IMR-90 (cell line): Measurements from ENCODE around the gene CYS1. TPM values are rescaled to one million over a fixed set of nuclear protein-coding genes. Genes with fewer than 3 reads are reported as not detected.

Experiments
- ATAC-seq: fragments of 200-7000 bp; cut with Tn5 transposase; 2 replicates; pipeline ENCODE4 v1.9.1; 2020; ENCODE audit warnings: low read depth, mild to moderate bottlenecking, moderate library complexity
- BruUV-seq: library from RNA; stranded (reverse); fragments of 400-500 nt; replicated peaks from 2 replicates; lab custom pipeline; 2021; lab: Mats Ljungman, UMichigan
- CTCF ChIA-PET: fragments of 300-600 bp; formaldehyde crosslinking; extraction: SDS; loops from one replicate; lab custom pipeline; 2021; ENCODE audit warnings: antibody characterized with exemption; lab: Yijun Ruan, JAX
- POLR2A ChIA-PET: fragments of 300-600 bp; sonication (Branson Sonifier 250); formaldehyde crosslinking; loops from one replicate; lab custom pipeline; 2022; ENCODE audit warnings: antibody characterized with exemption; ENCODE audit not compliant: unreplicated experiment; lab: Charles Lee
- DNase-seq: peaks from one replicate; pipeline ENCODE4 v3.0.0; 2013
- H2AFZ ChIP-seq: replicated peaks from 2 replicates; pipeline ENCODE3; 2013; ENCODE audit warnings: low read length, mild to moderate bottlenecking; ENCODE audit not compliant: poor library complexity
- H2AK5ac ChIP-seq: 2 replicates; pipeline ENCODE4 v1.6.1; 2013; ENCODE audit warnings: low read depth, low read length, inconsistent platforms
- H2AK9ac ChIP-seq: replicated peaks from 2 replicates; pipeline ENCODE3; 2013; ENCODE audit warnings: mild to moderate bottlenecking, low read depth, low read length, moderate library complexity; ENCODE audit not compliant: poor library complexity
- H2BK120ac ChIP-seq: 2 replicates; pipeline ENCODE4 v1.6.1; 2013; ENCODE audit warnings: low read depth, low read length, inconsistent platforms
- H2BK15ac ChIP-seq: 3 replicates; pipeline ENCODE4 v1.6.1; 2013; ENCODE audit warnings: low read depth, low read length, inconsistent platforms
- H2BK20ac ChIP-seq: 2 replicates; pipeline ENCODE4 v1.6.1; 2013; ENCODE audit warnings: low read depth, mild to moderate bottlenecking, inconsistent platforms, low read length, moderate library complexity
- H2BK5ac ChIP-seq: 2 replicates; pipeline ENCODE4 v1.6.1; 2013; ENCODE audit warnings: mild to moderate bottlenecking, low read depth, low read length, inconsistent platforms; ENCODE audit not compliant: poor library complexity, severe bottlenecking
- H3K14ac ChIP-seq: replicated peaks from 2 replicates; pipeline ENCODE4 v1.6.1; 2013; ENCODE audit warnings: low read depth, low read length, inconsistent platforms
- H3K18ac ChIP-seq: 2 replicates; pipeline ENCODE4 v1.6.1; 2013; ENCODE audit warnings: low read depth, low read length, control low read depth
- H3K23ac ChIP-seq: 2 replicates; pipeline ENCODE4 v1.6.1; 2013; ENCODE audit warnings: low read depth, low read length, inconsistent platforms
- H3K27ac ChIP-seq: 2 replicates; pipeline ENCODE4 v1.5.1; 2013; ENCODE audit warnings: mild to moderate bottlenecking, control low read depth, low read length; ENCODE audit not compliant: insufficient read depth
- H3K27me3 ChIP-seq: 2 replicates; pipeline ENCODE4 v1.6.1; 2013; ENCODE audit warnings: low read length; ENCODE audit not compliant: control insufficient read depth, insufficient read depth
- H3K36me3 ChIP-seq: 2 replicates; pipeline ENCODE4 v1.6.1; 2013; ENCODE audit warnings: low read length, mixed read lengths; ENCODE audit not compliant: control insufficient read depth, insufficient read depth
- H3K4ac ChIP-seq: 2 replicates; pipeline ENCODE4 v1.6.1; 2013; ENCODE audit warnings: low read depth, low read length, inconsistent platforms
- H3K4me1 ChIP-seq: 2 replicates; pipeline ENCODE4 v1.6.1; 2013; ENCODE audit warnings: low read length, mixed read lengths; ENCODE audit not compliant: control insufficient read depth, insufficient read depth
- H3K4me2 ChIP-seq: 2 replicates; pipeline ENCODE4 v1.6.1; 2013; ENCODE audit warnings: low read depth, mild to moderate bottlenecking, control low read depth, low read length, moderate library complexity
- H3K4me3 ChIP-seq: 2 replicates; pipeline ENCODE4 v1.5.1; 2013; ENCODE audit warnings: low read depth, mild to moderate bottlenecking, control low read depth, low read length, moderate library complexity; ENCODE audit not compliant: insufficient read depth
- H3K56ac ChIP-seq: 2 replicates; pipeline ENCODE4 v1.6.1; 2013; ENCODE audit warnings: low read length, inconsistent platforms; ENCODE audit not compliant: insufficient read depth; ENCODE audit errors: extremely low read depth
- H3K79me1 ChIP-seq, 2 experiments: 2 replicates each; pipeline ENCODE4 v1.6.1; 2013; ENCODE audit warnings: low read length in 2 of 2, inconsistent platforms in 1 of 2, low read depth in 1 of 2
- H3K9ac ChIP-seq: 2 replicates; pipeline ENCODE4 v1.6.1; 2013; ENCODE audit warnings: low read depth, low read length, control low read depth
- H3K9me1 ChIP-seq: 2 replicates; pipeline ENCODE4 v1.6.1; 2013; ENCODE audit warnings: low read length, inconsistent platforms; ENCODE audit not compliant: insufficient read depth
- H3K9me3 ChIP-seq: 2 replicates; pipeline ENCODE4 v1.6.1; 2013; ENCODE audit warnings: low read length; ENCODE audit not compliant: control insufficient read depth, insufficient read depth
- H4K20me1 ChIP-seq: 2 replicates; pipeline ENCODE4 v1.6.1; 2013; ENCODE audit warnings: low read length, inconsistent platforms; ENCODE audit not compliant: insufficient read depth
- H4K5ac ChIP-seq: 2 replicates; pipeline ENCODE4 v1.6.1; 2013; ENCODE audit warnings: mild to moderate bottlenecking, low read depth, low read length, control low read depth
- H4K8ac ChIP-seq, 2 experiments: 2 replicates each; pipeline ENCODE4 v1.6.1; 2013; ENCODE audit warnings: low read depth in 2 of 2, low read length in 2 of 2, control low read depth in 1 of 2, inconsistent platforms in 1 of 2
- H4K91ac ChIP-seq: 2 replicates; pipeline ENCODE4 v1.6.1; 2013; ENCODE audit warnings: low read depth, low read length, inconsistent platforms; ENCODE audit not compliant: insufficient read depth
- BHLHE40 ChIP-seq: fragments of 150-350 bp; IDR thresholded peaks from 2 replicates; pipeline ENCODE4 v1.6.1; 2016; ENCODE audit warnings: mild to moderate bottlenecking, low read depth, low read length
- FOS ChIP-seq: fragments of 150-350 bp; IDR thresholded peaks from 2 replicates; pipeline ENCODE4 v1.6.1; 2016; ENCODE audit warnings: low read depth, low read length
- MAFK ChIP-seq: IDR thresholded peaks from 2 replicates; pipeline ENCODE4 v1.6.1; 2012; ENCODE audit warnings: low read depth, low read length, improper control_type of control experiment
- POLR2A ChIP-seq: IDR thresholded peaks from 2 replicates; pipeline ENCODE4 v1.6.1; 2012; ENCODE audit warnings: mild to moderate bottlenecking, low read depth, low read length
- USF2 ChIP-seq: fragments of 150-350 bp; IDR thresholded peaks from 2 replicates; pipeline ENCODE4 v1.6.1; 2017; ENCODE audit warnings: mild to moderate bottlenecking, antibody characterized with exemption, low read length, low read depth
- WGBS, 2 experiments: methylation state at CpG; one replicate each; pipeline versions ENCODE4 v1.1.5 to v1.1.7; 2013; ENCODE audit warnings: missing lambda C conversion rate in 2 of 2; ENCODE audit not compliant: insufficient read length in 1 of 2; ENCODE audit errors: extremely low coverage in 2 of 2; 5-methylcytosine and 5-hydroxymethylcytosine counted together
- dilution Hi-C: fragments of 300-500 bp; cut with HindIII; formaldehyde crosslinking; loops from one replicate; pipeline ENCODE4 v1.14.3; 2018; ENCODE audit warnings: low sequenced_read_pairs; ENCODE audit not compliant: unreplicated experiment
- in situ Hi-C: fragments of 300-500 bp; cut with MboI; formaldehyde crosslinking; loops from 3 replicates; pipeline ENCODE4 v1.14.3; 2019; ENCODE audit warnings: low sequenced_read_pairs, inconsistent platforms, mixed read lengths
- intact Hi-C: fragments of 100-400 bp; cut with micrococcal nuclease; formaldehyde crosslinking; loops from 2 replicates; pipeline ENCODE4 v1.10.0; 2022
- polyA plus RNA-seq, 3 experiments: library from polyadenylated mRNA; depleted of rRNA; stranded (reverse); fragments of >200 nt; gene quantifications; 2 replicates each; pipeline ENCODE4 v1.2.3, GENCODE V29; 2012; ENCODE audit warnings: low replicate concordance in 1 of 3
- total RNA-seq: library from RNA; depleted of rRNA; stranded (reverse); fragments of >200 nt; gene quantifications from 2 replicates; pipeline ENCODE4 v1.2.3, GENCODE V29; 2012

CYS1 gene
- total and polyA plus RNA-seq, 2 of the 4 experiments (the other 2 are of a cell fraction), result under 0.01 to 0.12 TPM

- POLR2A ChIA-PET, result interaction anchor here (0.7 kb wide), 1 partner anchor 9 kb away, joined by 3 read pairs; no protein-coding TSS in a partner anchor
- 100% methylated on average over 3 of the region's 6 CpGs; no CpG with 5 or more reads in 1 of the 2 experiments for WGBS, 2 experiments
Observed at GRCh38 chr2:10125842-10126631, 45.8 kb upstream of the CYS1 start.

More at GRCh38 chr2:10125842-10126631, 45.8 kb upstream of the CYS1 start:
- 0 out of 2 replicates have a peak overlapping the region, but pooled peaks have one; percentile 26 for H4K5ac ChIP-seq
- peaks cover 3% of the 10 kb centered on the region for H3K9me1 ChIP-seq
- no TSS peak for BruUV-seq
- no peaks in the 10 kb centered on the region for H3K27me3 ChIP-seq
- no peak overlapping the region for H2BK5ac ChIP-seq
- ATAC-seq (no peak), DNase-seq (no peak)
- 0 out of 2 replicates have a peak overlapping the region, but pooled peaks have one; percentile 9 for H2BK120ac ChIP-seq
- CTCF ChIA-PET, result interaction anchor here (0.9 to 4.4 kb wide), 4 partner anchors 54 to 309 kb away, joined by 3 to 25 read pairs (median 4); no protein-coding TSS in a partner anchor
- intact Hi-C loops, result no loop called here
- TF ChIP-seq MAFK, result no peak
- 0 out of 2 replicates have a peak, but pooled peaks have one; percentile 6 for TF ChIP-seq POLR2A
- no peak for TF ChIP-seq USF2
- no peak for TF ChIP-seq BHLHE40
- no peak for TF ChIP-seq FOS
- H3K14ac ChIP-seq, result no peak overlapping the region
- no peak overlapping the region for H2BK20ac ChIP-seq
- no peak overlapping the region for H2AK9ac ChIP-seq
- H3K23ac ChIP-seq, result peak overlapping the region; percentile 50; the same call in 1 of the 2 replicates
- H3K56ac ChIP-seq, result no peak overlapping the region
- H3K9ac ChIP-seq, result no peak overlapping the region
- no peak overlapping the region; the same call in 1 of the 2 replicates for H3K4ac ChIP-seq
- H3K79me1 ChIP-seq, result peaks cover 30 to 59% of the 10 kb centered on the region in 2 experiments
- H4K20me1 ChIP-seq, result peaks cover 27% of the 10 kb centered on the region
- in situ Hi-C loops, result no loop called here
- H3K9me3 ChIP-seq, result no peaks in the 10 kb centered on the region
- dilution Hi-C loops, result no loop called here
- 0 out of 4 replicates have a peak overlapping the region, but pooled peaks of 1 of the 2 experiments have one; percentile 14 for H4K8ac ChIP-seq
- H3K36me3 ChIP-seq, result peaks cover 2% of the 10 kb centered on the region; the same call in 1 of the 2 replicates
- H2BK15ac ChIP-seq, result no peak overlapping the region
- H3K4me1 ChIP-seq, result peaks cover 11% of the 10 kb centered on the region
- H3K27ac ChIP-seq, result no peak overlapping the region
- no peak overlapping the region for H3K18ac ChIP-seq
- peak overlapping the region; percentile 55 for H2AK5ac ChIP-seq
- H4K91ac ChIP-seq, result no peak overlapping the region
- no peak overlapping the region for H2AFZ ChIP-seq
- H3K4me2 ChIP-seq, result no peak overlapping the region
- H3K4me3 ChIP-seq, result no peak overlapping the region
